Measurements from ENCODE around the gene SURF4.
"Not testable (repeated sequence)": the region's sequence is repeated elsewhere in the genome, so short reads cannot be mapped to it uniquely, and the experiment has no call there.

Gene SURF4

DNA sequence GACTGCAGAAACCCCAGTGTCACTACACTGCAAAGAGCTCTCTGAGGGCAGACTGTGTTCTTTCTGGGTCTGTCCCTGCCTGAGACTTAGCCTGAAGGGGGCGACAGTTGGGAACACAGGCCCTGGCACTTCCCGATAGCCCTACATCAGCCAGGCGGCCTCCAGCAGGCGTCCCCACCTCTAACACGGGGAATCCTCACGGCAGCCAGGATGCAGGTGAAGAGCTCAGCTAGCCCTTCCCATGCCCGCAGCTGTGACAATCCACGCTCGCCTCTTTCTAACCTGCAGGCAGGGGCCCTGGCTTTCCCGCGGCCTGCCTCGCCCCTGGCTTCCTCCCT is 33.8 kb downstream of the SURF4 start:
- no peak for TF ChIP-seq JUND (IDR thresholded peaks at IDR 0.05; ENCODE audit: low read depth)
- DNase-seq (ENCODE audit: low read depth in 1 of 2, low spot score in 1 of 2), result no peak
- in situ Hi-C loops (cut with HindIII; ENCODE audit: low pct_unique_long_range_greater_than_20kb, low sequenced_read_pairs), result no loop called here

DNA sequence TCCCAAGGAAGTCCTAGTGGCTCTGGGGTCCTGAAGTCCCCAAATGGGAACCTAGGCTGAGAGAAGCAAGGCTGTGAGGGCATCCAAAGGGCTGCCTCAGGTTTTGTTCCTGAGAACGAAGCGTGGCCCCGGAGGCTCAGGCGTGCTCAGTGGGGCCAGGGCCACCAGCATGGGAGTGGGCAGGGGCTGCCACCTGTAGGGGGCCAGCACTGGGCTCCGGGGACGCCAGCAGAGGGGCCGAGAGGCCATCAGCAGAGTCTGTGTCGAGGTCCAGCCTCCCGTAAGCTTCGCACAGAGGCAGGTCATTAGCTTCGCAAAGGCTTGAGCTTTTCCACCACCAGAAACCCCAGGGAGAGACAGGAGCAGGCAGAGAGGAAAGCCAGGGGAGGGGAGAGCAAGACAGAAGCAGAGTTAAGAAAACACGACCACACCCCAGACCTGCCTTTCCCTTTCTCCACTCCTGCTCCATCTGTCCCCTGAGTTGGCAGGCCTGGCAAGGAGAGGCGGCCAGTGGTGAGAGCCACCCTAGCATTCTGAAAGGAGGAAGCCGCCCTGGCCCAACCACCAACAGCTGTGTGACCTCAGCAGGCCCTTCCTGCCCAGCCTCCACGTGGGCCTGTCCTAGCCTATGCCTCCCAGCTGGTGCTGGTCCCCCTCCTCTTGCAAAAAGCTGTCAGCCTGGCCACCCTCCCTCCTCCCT is 34.3 kb downstream of the SURF4 start:
- no peak for DNase-seq (ENCODE audit: low read depth in 1 of 2, low spot score in 1 of 2)
- no peak for TF ChIP-seq JUND (IDR thresholded peaks at IDR 0.05; ENCODE audit: low read depth)
- in situ Hi-C loops (cut with HindIII; ENCODE audit: low pct_unique_long_range_greater_than_20kb, low sequenced_read_pairs), result no loop called here

DNA sequence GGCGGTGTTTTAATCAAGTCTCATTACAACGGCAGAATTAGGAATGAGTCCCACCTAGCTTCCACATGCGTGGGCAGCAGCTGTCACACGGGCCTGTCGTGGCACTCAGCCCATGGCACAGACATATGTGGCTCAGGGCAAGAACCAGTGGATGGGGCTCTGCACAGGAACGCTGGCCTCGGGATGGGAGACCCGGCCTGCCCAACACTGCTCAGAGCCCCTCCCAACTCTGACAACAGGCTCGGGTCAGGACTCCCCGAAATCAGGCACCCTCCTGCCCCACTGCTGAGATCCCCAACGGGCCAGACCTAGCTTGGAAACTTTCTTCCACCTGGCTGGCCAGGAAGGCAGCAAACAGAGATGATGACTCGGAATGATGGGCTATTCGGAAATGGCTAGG is 34.9 kb downstream of the SURF4 start:
- DNase-seq (ENCODE audit: low read depth in 1 of 2, low spot score in 1 of 2), result no peak
- in situ Hi-C loops (cut with HindIII; ENCODE audit: low pct_unique_long_range_greater_than_20kb, low sequenced_read_pairs), result no loop called here
- no peak for TF ChIP-seq JUND (IDR thresholded peaks at IDR 0.05; ENCODE audit: low read depth)

DNA sequence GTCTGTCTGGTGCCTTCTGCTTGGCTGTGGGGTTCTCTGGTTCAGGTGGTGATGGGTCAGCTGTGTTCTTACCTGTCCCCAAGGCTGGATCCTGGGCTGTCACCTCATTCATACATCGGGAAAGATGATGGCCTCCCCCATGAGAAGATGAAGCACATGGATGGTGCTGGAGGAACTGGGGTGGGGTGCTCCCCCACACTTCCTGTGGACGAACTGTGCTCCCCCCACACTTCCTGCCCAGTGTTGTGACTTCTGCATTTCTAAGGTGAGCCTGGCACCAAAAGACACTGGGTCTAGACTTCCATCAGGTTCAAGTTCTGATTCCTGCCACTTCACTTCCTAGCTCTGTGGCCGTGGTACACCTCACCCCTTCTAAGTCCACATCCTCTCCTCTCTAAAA is 35.6 kb downstream of the SURF4 start:
- in situ Hi-C loops (cut with HindIII; ENCODE audit: low pct_unique_long_range_greater_than_20kb, low sequenced_read_pairs), result no loop called here
- TF ChIP-seq JUND (IDR thresholded peaks at IDR 0.05; ENCODE audit: low read depth), result no peak
- DNase-seq (ENCODE audit: low read depth in 1 of 2, low spot score in 1 of 2), result no peak

DNA sequence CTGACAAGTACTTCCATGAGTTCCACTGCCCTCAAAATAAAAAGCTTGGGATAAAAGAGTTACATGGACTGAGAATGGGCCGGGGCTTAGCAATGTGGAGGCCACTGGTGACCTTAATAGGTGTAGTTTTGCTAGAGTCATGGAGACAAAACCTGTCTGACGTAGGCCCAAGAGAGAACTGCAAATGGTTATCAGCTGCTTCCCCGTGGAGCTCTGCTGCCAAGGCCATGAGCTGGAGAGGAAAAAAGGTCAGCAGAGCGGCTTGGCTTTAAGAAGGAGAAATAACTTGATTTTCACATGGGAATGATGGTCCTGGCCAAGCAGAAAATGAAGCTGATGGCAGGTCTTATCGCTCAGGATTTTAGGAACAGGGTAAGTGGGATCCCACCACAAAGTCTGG is 36.2 kb downstream of the SURF4 start:
- no peak for TF ChIP-seq JUND (IDR thresholded peaks at IDR 0.05; ENCODE audit: low read depth)
- DNase-seq (ENCODE audit: low read depth in 1 of 2, low spot score in 1 of 2), result no peak
- in situ Hi-C loops (cut with HindIII; ENCODE audit: low pct_unique_long_range_greater_than_20kb, low sequenced_read_pairs), result no loop called here

DNA sequence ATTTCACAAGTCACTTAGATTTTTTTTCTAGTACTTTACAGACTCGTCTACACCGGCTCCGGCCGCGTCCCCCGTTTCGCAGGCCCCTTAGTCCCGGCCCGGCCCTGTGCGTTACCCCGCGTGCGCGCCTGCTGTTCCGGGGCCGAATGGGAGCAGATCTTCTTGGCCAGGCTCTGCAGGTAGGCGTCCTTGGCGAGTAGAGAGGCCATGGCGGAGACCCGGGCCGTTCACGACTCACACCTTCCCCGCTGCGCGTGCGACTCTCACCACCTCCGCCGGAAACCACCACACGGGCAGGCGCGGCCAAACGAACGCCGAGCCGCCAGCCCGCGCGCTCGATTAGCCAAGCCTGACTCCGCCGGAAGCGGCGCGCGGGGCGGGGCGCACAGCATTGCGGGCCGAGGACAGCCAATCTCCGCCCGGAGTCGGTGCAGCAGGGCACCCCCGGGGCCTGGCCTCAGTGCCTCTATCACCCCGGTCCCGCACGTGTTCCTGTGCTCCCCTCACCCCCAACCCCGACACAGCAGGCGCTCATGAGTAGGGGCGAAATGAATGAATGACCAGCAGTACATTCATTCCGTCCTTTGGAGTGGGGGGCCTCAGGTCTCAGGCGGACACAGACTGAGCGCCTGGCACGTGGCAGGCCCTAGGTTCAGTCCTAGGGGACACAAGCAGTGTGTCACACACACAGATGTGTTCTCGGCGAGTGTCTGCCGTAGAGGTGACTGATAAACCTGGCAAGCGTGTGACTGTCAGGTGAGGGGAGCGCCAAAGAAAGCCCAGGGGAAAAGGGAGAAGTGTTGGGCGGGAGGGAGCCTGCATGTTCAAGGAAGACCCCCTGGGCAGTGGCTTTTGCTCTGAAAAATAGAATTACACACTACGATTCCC is 39.7 kb downstream of the SURF4 start, which contains the start of gene SURF6:
Gene SURF6 (minus strand): TSS at position 265 of the 888 bp plus-strand sequence. CDS start 56 bp downstream, at position 209.
- no peak for TF ChIP-seq JUND (IDR thresholded peaks at IDR 0.05; ENCODE audit: low read depth)
- in situ Hi-C loops (cut with HindIII; ENCODE audit: low pct_unique_long_range_greater_than_20kb, low sequenced_read_pairs), result no loop called here
- DNase-seq (ENCODE audit: low read depth in 1 of 2, low spot score in 1 of 2), result peak; percentile 85 to 96

DNA sequence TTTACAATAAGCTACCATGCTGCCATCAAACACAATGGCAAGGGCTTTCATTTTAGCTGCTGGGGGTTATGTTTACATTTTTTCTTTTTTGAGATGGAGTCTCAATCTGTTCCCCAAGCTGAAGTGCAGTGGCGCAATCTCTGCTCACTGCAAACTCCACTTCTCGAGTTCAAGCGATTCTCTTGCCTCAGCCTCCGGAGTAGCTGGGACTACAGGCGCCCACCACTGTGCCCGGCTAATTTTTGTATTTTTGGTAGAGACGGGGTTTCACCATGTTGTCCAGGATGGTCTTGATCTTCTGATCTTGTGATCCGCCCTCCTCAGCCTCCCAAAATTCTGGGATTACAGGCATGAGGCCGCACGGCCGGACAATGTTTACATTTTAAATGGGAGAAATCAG is 41.0 kb downstream of the SURF4 start:
- in situ Hi-C loops (cut with HindIII; ENCODE audit: low pct_unique_long_range_greater_than_20kb, low sequenced_read_pairs); DNase-seq (ENCODE audit: low read depth in 1 of 2, low spot score in 1 of 2): not testable (repeated sequence)

DNA sequence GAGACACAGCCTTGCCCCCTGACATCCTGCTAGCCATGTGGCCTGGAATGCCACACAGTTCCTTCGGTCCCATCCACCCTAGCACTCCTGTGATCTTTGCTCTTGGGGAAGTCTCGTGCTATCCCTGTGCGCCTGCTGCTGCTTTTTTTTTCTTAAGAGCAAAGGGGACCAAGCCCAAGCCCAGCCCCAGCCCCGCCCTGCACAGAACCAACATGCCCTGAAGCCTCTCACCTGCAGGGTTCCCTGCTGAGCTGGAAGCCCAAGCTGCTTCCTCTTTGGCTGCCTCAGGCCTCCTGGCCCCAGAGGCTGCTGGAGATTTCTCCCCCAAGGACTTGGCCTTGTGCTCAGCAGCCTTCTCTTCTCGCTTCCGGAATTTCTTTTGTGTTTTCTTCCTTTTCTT is 41.7 kb downstream of the SURF4 start:
- TF ChIP-seq JUND (IDR thresholded peaks at IDR 0.05; ENCODE audit: low read depth), result no peak
- no peak for DNase-seq (ENCODE audit: low read depth in 1 of 2, low spot score in 1 of 2)
- in situ Hi-C loops (cut with HindIII; ENCODE audit: low pct_unique_long_range_greater_than_20kb, low sequenced_read_pairs), result no loop called here

DNA sequence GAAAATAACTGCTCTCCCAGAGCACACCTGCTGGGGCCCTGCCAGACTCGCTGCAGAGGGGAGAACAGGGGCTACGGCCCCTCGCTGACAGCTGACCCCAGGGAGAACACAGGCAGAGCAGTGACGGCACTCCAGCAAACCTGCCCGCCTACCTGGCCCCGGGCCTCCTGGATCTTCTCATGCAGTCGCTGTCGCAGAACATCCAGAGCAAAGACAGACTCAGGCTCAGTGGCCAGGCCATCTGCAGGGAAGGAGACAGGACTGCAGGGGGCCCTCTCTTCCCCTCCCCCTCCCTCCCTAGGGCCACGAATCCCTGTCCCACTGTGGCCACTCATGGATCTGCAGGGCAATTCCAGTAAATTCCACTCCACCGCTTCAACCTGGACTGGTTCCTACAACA is 42.3 kb downstream of the SURF4 start:
- in situ Hi-C loops (cut with HindIII; ENCODE audit: low pct_unique_long_range_greater_than_20kb, low sequenced_read_pairs), result no loop called here
- TF ChIP-seq JUND (IDR thresholded peaks at IDR 0.05; ENCODE audit: low read depth), result no peak

DNA sequence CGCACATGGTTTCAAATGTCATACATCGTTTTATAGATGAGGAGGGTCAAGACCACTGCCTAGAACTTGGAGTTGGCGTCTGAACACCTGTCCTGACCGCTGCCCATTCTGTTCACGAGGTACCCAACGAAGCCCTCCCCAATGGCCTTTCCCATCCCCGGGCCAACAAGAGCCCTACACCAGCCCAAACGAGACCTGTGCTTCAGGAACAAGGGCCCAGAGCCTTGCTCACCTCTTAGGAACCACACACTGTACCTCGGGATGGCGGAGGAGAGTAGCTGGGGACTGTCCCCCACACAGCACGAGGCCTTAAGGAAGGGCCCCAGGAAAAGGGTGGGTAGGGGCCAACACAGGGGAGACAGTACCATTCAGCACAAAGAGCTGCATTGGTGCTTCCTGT is 42.8 kb downstream of the SURF4 start:
- TF ChIP-seq JUND (IDR thresholded peaks at IDR 0.05; ENCODE audit: low read depth), result no peak
- in situ Hi-C loops (cut with HindIII; ENCODE audit: low pct_unique_long_range_greater_than_20kb, low sequenced_read_pairs), result no loop called here
- no peak for DNase-seq (ENCODE audit: low read depth in 1 of 2, low spot score in 1 of 2)

More for the DNA sequence above, 42.3 kb downstream of the SURF4 start:
- no peak for DNase-seq (ENCODE audit: low read depth in 1 of 2, low spot score in 1 of 2)

DNA sequence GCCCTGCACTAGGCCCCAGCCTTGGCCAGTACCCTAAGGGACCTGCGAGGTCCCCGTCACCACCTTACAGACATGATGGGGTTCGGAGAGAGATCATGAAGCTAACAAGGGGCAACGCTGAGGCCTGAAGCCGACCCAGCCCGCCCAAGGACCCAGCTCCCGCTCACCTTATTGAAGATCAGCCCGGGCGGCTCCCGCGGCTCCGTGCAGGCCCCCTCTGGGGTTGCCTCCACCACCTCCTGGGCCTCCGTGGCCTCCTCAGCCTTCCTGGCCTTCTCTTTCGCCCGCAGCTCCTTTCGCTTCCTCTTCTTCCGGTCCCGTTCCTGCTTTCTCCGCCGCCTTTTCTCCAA is 43.5 kb downstream of the SURF4 start:
- TF ChIP-seq JUND (IDR thresholded peaks at IDR 0.05; ENCODE audit: low read depth), result no peak
- DNase-seq (ENCODE audit: low read depth in 1 of 2, low spot score in 1 of 2), result no peak
- in situ Hi-C loops (cut with HindIII; ENCODE audit: low pct_unique_long_range_greater_than_20kb, low sequenced_read_pairs), result no loop called here

DNA sequence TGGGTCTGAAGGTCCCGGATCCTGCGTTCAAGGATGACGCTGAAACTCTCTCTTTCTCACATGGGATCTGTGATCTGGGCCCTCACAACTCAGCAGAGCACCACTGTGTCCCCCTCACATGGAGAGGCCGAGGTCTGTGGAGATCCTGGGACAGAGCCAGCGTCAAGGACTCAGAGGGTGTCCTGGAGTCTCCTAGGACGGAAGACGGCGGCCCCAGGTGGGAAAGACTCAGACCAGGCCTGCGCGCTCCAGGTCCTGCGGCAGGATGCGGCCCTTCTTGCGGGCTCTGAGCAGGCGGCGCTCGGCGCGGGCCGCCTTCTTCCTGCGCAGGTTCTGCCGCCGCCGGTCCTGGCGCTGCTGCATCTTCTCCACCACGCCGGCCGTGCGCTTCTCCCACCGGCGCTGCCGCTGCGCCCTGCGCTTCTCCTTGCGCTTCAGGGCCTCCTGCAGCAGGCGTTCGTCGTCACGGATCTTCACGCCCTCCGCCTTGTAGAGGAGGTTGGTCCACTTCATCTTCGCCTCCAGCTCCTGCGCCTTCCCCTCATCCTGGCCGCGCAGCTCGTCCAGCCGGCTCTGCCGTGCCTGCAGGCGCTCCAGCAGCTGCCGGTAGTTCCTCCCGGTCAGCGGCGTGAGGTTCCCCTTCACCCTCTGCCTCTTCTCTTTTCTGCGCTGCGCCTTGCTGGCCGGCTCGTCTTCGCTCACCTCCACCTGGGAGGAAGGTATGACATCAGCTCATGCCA is 44.0 kb downstream of the SURF4 start:
- TF ChIP-seq JUND (IDR thresholded peaks at IDR 0.05; ENCODE audit: low read depth), result no peak
- DNase-seq (ENCODE audit: low read depth in 1 of 2, low spot score in 1 of 2), result no peak
- in situ Hi-C loops (cut with HindIII; ENCODE audit: low pct_unique_long_range_greater_than_20kb, low sequenced_read_pairs), result no loop called here

DNA sequence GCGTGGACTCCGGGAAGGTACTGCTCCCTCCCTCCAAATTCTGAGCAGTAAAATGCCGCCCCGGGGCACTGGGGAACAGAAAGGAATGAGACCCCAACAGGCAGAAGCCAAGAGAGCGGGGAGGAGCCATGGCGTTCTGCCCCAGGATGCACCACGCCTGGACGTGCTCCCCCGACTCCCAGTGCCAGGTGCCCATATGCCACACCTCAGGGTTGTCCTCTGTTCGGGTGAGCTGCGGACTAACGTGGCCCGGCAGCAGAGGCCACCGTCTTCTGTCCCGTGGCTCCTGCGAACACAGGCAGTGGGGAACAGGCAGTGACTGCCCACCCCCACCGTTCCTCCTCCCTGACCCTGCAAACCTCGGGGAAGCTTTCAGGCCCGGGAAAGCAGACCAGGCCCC is 44.6 kb downstream of the SURF4 start:
- in situ Hi-C loops (cut with HindIII; ENCODE audit: low pct_unique_long_range_greater_than_20kb, low sequenced_read_pairs), result no loop called here
- DNase-seq (ENCODE audit: low read depth in 1 of 2, low spot score in 1 of 2), result no peak
- TF ChIP-seq JUND (IDR thresholded peaks at IDR 0.05; ENCODE audit: low read depth), result no peak

DNA sequence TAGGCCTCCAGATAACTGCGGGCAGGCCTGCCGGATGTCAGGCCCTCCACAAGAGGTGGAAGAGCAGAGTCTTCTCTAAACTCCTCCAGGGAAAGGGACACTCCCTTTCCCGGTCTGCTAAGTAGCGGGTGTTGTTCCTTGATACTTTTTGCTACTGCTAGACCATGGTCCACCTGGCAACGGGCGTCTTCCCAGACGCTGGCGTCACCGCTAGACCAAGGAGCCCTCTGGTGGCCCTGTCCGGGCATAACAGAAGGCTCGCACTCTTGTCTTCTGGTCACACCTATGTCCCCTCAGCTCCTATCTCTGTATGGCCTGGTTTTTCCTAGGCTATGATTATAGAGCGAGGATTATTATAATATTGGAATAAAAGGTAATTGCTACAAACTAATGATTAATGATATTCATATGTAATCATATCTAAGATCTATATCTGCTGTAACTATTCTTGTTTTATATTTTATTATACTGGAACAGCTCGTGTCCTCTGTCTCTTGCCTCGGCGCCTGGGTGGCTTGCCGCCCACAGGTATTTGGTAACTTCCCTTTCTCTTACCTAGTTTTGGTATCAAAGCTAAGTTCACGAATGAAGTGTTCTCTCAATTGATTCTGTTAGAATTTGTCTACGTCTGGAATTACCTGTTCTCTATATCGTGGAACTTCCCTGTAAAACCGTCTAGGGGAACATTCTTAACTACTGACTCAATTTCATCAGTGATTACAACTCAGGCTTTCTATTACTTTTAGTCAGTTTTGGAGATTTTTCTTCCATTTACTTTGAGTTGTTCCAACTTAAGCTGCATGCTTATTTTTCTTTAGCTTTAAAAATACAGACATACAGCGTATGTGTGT is 46.3 kb downstream of the SURF4 start:
- peak in 1 of 2 experiments; percentile 64 for DNase-seq (ENCODE audit: low read depth in 1 of 2, low spot score in 1 of 2)
- in situ Hi-C loops (cut with HindIII; ENCODE audit: low pct_unique_long_range_greater_than_20kb, low sequenced_read_pairs), result not testable (repeated sequence)

Measured in T47D (cell line).